NCI-H2196 treated with DMSO at 0.1 percent for 48 hours (cell line): Measurements from ENCODE around the gene MTPN.

Source experiments
- DNase-seq: peaks from one replicate; lab custom pipeline; 2025; ENCODE audit not compliant: unreplicated experiment; lab: John Stamatoyannopoulos, UW

MTPN gene, protein sequence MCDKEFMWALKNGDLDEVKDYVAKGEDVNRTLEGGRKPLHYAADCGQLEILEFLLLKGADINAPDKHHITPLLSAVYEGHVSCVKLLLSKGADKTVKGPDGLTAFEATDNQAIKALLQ

DNA sequence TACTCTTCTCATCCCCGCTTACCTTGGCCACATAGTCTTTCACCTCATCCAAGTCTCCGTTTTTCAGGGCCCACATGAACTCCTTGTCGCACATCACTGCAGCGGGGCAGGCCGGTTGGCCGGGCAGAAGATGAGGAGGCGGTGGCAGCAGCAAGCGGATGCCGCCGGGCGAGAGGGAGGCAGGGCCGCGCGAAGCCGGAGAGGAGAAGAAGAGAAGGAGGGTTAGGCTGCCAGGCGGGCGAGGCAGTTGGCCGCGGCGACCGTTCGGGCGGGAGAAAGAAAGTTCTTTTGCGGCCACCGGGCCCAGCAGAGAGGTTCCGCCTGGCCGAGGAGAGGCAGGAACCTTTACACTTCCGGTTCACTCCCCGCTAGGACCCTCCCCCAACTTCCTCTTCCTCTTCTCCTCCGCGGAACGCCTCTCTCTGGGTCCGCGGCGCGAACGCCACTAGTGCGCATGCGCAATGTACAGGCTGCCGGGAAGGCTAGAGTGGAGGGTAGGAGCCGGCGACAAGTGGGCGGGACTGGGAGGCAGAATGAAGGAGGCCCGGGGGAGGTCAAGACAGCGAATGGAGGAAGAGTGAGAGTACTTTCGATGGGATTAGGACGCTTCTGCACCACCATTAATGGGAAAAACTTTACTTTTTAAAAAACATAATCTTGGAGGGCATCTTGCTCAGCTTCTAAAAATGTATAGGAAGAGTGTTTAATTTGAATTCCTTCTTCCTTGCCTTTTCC, at the start of gene MTPN:
Gene MTPN (minus strand): TSS at position 353 of the 735 bp plus-strand sequence. CDS start 259 bp downstream, at position 94.
- DNase-seq: peak; percentile 98

DNA sequence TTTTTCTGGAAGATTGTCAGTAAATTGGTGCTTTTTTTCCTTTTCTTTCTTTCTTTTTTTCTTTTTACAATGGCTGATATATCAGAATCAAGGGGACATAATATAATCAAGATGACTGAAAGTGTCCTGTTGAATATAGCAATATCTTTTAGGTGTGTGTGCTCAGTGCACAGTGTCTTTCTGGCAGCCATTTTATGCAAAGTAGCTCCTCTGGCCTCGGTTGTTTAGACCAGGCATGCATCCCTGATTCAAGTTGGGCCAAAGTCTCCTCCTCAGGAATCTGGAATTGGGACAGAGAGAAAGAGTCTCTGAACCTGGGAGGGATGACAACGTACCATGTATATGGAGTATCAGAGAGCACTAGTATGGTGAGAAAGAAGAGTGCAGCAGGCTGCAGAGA, 49.0 kb upstream of the MTPN start:
- DNase-seq: no peak

DNA sequence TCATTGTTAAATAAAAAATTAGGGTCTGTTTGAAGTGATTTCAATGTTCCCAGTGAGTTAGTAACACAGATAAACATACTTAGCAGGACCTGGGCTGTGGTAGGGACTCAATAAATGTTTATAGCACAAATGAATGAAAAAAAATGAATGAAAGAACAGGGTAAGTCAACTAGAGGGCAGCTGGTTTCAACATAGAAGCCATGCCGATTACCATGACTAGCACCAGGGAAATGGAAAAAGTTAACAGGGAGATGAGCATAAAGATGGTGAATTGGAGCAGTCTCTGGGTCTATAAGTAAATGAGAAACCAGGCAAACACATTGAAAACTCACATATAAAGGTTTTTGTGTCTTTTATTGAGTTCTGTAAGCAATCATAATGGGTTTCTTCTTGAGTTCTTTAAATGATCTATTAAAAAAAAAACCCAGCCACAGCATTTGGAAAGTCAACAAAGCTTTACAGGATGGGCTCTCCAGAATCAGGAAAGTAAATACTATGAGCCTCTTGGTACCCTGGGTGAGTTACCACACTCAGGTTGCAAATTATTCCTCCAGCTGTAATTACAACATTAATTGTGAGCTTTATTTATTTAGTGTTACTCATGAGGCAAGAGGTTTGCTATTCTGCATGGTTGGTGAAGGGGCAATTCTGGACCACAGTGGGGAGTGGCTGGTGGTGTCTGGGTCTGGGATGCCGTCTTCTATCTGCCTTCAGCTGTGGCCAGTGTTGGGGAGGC, 46.1 kb upstream of the MTPN start:
- peak; percentile 63 for DNase-seq

DNA sequence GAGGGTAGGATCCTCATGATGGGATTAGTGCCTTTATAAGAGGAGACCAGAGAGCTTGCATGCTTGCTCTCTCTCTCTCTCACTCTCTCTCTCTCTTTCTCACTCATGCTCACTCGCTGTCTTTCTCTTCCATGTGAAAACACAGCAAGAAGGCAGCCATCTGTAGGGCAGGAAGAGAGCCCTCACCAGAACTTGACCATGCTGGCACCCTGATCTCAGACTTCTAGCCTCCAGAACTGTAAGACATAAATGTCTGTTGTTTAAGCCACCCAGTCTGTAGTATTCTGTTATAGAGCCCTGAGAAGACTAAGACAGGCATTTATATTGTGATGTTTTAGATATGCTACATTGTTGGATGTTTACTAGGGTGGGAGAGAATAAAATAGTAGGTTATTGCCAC, 43.4 kb upstream of the MTPN start:
- DNase-seq: no peak

DNA sequence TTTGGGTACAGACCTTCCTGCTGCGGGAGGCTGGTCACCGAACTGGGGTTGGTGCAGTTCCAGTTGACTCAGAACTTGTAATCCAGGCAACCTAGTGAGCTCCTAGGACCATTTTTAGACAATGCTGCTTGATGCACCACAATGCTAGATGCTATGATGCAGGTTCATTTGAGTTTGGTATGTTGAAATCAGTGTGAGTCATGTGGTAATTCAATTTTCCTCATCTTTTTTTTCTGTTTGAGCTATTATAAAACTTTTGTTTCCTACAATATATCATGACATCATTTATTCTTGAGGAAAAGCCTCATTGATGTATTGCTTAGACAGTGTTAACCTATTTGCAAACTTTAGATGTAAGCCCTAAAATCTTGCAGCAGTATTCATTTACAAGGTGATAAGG, 40.9 kb upstream of the MTPN start:
- DNase-seq: no peak

DNA sequence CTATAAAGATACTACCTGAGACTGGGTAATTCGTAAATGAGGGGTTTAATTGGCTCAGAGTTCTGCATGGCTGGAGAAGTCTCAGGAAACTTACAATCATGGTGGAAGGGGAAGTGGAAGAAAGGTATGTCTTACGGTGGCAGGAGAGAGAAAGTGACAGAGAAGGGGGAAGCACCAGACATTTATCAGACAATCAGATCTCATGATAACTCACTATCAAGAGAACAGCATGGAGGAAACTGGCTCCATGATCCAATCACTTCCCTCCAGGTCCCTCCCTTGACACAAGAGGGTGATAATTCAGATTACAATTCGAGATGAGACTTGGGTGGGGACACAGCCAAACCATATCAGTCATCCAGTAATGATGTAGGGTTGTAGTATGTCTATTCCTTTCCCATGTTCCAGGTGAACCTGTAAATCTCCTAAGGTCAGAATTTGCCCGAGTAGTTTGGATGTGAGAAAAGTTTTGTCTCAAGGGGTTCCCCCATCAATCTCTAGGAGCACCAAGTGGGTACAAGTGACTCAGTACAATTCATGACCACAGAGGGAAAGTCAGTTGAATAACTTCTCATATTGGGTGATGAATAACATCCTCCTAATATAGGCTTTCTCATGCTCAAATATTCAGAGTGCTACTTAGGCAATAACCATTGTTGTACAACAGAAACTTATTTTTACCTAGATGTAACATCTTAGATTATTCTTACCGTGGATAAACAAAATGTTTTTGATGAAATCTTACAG, 39.7 kb upstream of the MTPN start:
- no peak for DNase-seq

DNA sequence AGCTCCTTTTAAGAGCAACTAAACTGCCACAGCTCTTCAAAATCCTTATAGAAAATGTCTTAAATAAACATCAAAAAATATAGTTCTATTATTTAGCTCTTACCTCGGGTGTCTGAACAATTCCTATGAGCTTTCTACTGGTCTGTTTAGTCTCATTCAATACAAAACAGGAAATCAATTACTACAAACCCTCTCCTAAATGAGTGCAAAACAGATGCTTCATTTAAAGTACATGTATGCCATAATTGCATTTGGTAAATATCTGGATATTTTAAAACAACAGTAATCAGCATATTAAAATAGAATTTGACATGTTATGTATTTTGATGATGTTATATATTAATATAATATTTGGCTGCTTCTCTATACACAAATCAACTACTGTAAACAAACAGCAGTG, 38.5 kb upstream of the MTPN start:
- DNase-seq: no peak

DNA sequence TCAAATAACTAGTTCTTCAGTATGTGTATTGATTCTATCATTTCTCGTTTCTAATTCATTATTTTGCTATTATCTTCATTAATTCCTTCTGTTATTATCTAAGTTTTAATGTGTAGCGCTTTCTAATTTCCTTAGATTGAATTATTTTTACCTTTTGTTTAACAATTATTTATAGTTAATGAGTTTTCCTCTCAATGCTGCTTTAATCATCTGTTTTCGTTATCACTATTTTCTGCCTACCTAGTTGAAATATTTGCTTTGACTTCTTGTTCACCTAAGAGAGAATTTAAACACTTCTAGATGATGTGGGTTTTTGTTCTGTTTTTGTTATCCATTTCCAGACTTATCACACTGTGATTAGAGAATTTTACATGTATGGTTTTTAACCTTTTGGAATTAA, 37.5 kb upstream of the MTPN start:
- no peak for DNase-seq

DNA sequence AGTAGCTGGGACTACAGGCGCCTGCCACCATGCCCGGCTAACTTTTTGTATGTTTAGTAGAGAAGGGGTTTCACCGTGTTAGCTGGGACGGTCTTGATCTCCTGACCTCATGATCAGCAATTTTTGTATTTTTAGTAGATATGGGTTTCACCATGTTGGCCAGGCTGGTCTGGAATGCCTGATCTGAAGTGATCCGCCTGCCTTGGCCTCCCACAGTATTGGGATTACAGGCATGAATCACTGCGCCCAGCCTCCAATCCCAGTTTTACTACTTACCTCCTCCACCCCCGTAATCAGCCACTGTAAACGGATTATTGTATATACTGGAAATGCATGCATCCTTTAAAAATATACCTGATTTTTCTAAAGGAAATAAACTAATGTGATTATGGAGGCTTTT, 35.1 kb upstream of the MTPN start:
- no peak for DNase-seq

DNA sequence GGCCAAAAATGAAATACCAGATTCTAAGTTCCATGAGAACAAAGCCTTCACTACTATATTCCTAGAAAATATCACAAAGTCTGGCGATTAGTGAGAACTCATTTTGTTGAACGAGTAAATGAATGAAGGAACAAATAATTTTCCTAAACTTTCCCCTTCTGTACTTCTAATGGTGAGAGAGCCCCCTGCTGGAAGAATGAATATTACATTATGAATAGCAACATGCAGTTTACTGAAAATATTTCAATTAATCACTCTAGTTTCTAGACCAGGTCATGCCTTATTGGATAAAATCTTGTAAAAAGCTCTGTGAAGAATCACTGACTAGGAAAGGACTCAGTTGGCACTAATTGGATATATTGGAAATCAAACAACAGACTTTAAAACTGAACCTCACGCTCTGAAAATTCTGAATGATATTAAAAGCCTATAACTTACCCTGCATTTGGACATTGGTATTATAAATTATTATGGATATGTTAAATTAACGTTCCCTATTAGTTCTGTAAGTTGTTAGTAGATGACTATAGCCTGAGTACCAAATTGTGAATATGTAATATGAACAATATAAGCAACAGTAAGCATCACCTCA, 32.4 kb upstream of the MTPN start:
- peak; percentile 21 for DNase-seq

DNA sequence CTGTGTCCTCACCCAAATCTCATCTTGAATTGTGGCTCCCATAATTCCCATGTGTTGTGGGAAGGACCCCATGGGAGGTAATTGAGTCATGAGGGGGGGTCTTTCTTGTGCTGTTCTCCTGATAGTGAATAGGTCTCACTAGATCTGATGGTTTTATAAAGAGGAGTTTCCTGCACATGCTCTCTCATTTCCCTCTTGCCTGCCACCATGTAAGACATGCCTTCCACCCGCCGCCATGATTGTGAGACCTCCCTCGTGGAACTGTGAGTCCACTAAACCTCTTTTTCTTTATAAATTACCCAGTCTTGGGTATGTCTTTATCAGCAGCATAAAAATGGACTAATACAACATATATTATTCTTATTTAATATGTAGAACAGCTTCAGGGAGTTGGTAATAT, 29.0 kb upstream of the MTPN start:
- DNase-seq: no peak

DNA sequence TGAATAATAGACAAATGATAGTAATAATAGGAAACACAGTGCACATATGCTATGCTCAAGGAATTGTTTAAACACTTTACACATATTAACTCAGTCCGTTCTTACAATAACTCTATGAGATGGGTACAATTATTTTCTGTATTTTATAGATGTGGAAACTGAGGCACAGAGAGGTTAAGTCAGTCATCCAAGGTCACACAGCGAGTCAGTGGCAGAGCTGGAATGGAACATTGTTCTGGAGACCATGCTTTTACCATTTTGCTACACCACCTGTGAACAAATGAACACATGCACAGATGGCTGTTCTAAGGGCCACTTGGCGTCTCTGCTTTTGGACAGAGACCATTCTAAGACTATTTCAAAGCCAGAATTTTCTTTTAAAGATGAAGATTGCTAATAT, 26.9 kb upstream of the MTPN start:
- DNase-seq: no peak

DNA sequence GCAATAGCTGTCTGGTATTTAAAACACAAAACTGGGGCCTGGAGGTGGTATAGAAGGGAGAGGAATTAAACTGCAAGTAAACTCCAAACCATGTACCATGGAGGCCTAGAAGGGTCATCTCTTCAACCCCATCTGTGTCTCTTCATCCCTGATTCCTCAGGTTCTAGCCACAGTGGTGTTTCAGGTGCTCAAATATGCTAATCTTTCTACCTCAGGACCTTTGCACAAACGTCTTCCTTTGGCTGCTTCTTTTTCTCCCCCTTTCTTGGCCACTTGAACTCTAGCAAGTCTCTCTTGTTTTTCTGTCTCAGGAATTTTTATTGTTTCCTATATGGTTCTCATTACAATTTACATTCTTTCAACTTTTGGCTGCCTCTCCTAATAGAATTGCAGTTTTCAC, 25.6 kb upstream of the MTPN start:
- DNase-seq: no peak

DNA sequence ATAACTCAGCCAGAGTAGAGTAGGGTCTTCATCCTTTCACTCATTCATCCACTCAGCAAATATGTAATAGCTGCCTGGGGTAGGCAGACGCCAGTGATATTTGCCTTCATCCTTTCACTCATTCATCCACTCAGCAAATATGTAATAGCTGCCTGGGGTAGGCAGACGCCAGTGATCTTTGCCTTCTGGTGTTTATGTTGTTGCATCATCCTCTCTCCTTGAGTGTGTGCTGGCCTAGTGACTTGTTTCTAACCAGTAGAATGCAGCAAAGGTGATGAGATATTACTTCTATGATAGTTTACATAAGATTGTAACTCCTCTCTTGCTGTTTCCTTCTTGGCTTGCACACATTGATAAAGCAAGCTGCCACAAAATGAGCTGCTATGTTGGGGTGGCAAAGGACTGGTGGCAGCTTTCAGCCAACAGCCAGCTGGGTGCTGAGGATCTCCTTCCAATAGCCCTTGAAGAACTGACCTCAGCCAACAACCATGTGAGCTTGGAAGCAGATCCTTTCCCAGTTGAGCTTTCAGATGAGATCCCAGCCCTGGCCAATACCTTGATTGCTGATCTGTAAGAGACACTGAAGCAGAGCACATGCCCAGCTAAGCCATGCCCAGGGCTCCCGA, 23.2 kb upstream of the MTPN start:
- DNase-seq: no peak

DNA sequence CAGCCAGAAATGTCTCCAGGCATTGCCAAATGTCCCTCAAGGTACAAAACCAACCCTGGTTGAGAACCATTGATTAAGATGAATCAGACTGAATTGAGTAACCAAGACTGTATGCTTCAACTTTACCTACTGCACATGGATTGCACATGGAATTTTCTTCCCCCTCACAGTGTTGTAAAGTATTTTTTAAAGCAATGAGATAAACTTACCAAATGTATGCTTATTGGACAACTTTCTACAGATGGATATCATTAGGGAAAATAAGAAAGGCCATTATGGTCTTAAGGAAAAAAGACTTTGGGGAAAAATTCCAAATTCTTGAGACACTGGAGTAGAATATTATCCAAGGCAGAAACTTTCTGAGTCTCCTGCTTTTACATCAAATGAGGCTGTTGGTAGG, 20.9 kb upstream of the MTPN start:
- no peak for DNase-seq

DNA sequence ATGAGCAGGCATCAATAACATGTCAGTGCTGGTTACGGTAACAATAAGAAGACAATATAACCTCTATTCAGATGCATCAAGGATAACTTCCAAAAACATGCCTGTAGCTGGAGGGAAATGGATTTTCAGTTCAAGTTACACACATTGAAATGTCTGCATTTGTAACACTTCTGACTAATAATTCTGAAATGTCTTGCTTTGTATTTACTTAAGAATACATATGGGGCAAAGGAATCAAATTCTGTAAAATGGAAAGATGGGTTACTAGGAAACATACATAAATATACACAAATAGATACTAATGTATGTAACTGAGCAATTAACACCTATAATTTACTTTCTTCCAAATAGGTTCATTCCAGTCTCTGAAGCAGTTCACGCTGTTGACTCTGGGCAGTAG, 18.6 kb upstream of the MTPN start:
- DNase-seq: no peak

DNA sequence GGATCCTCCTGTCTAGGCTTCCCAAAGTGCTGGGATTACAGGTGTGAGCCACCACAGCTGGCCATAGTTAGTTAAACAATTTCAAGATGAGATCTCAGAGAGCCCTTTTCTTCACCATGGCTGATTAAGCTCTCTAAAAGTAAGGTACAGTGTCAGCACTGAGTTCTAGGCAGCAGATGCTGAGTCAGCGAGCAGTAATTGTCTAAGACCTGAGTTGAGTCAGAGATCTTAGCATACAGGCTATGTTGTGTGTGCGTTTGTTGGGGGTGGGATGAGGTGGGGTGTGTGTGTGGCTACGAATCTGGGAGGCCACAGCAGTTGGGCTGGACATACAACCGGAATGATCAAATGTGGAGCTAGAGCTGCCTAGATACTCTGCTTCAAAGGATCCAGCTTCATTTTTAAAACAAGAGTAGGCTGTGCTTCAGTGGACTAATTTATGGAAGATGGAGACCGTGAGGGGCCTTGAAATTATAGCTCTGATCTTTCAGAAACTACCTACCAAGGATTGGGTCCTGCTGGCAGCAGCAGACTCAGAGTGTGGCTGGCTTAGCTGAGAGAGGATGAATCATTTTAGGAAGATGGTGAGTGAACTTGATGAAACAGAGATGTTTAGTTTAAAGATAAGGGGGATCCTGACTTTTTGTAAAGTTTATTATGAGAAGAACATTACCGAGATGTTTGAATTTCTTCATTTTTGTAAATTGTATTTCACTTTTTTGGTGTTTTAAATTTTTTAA, 17.5 kb upstream of the MTPN start:
- no peak for DNase-seq

DNA sequence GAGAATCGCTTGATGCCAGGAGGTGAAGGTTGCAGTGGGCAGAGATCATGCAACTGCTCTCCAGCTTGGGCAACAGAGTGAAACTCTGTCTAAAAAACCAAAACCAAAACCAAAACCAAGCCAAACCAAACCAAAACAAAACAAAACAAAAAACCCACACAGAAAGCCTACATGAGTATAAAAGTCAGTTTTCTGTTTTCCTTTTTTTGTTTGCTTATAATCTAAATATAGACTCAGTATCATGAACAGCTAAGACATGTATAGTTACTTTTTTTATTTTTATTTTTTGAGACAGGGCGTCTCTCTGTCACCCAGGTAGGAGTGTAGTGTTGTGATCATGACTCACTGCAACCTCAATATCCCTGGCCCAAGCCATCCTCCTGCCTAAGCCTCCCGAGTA, 16.8 kb upstream of the MTPN start:
- no peak for DNase-seq

DNA sequence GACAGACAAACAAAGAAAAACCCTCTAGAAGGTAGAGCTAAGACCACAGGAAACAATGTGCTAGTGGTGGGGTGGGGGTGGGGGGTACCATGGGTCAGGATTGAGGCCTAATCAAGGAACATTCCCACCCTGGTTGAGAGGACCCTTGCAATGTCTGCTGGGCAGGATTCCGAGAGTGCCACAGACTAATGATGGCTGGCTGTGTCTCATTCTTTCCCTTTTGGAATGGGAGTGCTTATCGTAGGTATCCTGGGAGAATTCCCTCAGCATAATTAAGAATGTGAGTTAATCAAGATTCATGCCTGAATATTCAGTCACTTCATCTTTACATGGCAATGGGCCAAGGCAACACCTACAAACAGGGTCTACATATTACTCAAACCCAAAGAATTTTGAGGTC, 14.7 kb upstream of the MTPN start:
- no peak for DNase-seq

DNA sequence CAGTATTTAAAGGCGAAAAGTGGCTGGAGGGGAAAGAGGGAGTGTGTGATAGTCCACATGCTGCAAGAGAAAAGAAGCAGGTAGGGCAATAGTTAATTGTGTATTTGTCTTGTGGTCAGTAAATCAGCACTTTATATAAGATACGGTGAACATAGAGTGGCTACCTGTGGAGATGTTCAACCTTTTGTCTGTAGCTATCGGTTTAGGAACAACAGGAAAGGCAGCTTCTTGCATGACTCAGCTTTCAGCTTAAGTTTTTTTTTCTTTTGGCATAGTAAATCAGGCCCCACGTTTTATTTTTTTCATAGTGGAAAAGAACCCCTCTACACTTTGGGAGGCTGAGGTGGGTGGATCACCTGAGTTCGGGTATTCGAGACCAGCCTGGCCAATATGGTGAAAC, 14.2 kb upstream of the MTPN start:
- DNase-seq: no peak
